ENCODE measurements around the gene ROR1. TPM values are rescaled to one million over a fixed set of nuclear protein-coding genes. Genes with fewer than 3 reads are reported as not detected.

ROR1 gene
- total and polyA plus RNA-seq, 12 donors, result 2.9 to 36.2 (median 15.3) TPM

DNA sequence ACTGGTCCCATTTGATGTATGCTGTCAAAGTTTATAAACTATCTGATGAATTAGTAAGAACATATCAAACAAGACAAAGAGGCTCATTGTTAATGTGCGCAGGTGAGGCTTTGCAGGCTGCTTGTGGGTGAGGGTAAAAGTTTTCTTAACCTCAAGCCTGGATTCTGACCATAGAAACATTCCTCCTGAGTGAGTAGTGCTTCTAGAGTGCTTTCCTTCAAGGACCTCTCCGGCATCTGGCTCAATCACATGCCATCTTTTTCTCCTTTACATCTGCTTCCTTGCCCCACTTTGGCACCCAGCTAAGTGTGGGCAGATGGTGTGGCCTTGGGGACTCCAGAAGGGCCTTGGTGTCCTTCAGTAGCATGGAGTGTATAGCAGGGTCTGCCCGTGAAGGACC lies 104.0 kb downstream of the ROR1 start:
- Histone ChIP-seq H3K9me3 (no peaks in the 10 kb centered on the region), H3K27me3 (no peaks in the 10 kb centered on the region), H3K36me3 (no peaks in the 10 kb centered on the region), H3K4me3 (no peak overlapping the region), H3K27ac (no peak overlapping the region), H3K4me1 (peaks cover 0 to 79% (median 43%) of the 10 kb centered on the region in 9 donors)
- TF ChIP-seq, protein P1, sequence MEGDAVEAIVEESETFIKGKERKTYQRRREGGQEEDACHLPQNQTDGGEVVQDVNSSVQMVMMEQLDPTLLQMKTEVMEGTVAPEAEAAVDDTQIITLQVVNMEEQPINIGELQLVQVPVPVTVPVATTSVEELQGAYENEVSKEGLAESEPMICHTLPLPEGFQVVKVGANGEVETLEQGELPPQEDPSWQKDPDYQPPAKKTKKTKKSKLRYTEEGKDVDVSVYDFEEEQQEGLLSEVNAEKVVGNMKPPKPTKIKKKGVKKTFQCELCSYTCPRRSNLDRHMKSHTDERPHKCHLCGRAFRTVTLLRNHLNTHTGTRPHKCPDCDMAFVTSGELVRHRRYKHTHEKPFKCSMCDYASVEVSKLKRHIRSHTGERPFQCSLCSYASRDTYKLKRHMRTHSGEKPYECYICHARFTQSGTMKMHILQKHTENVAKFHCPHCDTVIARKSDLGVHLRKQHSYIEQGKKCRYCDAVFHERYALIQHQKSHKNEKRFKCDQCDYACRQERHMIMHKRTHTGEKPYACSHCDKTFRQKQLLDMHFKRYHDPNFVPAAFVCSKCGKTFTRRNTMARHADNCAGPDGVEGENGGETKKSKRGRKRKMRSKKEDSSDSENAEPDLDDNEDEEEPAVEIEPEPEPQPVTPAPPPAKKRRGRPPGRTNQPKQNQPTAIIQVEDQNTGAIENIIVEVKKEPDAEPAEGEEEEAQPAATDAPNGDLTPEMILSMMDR (IDR thresholded peaks at IDR 0.05), result no peak
- no peak for ATAC-seq
- intact Hi-C loops (cut with DNase I), result no loop called here
- DNase-seq, result no peak
- WGBS, 2 donors, result 93 to 98% methylated on average over 3 of the region's 3 CpGs

DNA sequence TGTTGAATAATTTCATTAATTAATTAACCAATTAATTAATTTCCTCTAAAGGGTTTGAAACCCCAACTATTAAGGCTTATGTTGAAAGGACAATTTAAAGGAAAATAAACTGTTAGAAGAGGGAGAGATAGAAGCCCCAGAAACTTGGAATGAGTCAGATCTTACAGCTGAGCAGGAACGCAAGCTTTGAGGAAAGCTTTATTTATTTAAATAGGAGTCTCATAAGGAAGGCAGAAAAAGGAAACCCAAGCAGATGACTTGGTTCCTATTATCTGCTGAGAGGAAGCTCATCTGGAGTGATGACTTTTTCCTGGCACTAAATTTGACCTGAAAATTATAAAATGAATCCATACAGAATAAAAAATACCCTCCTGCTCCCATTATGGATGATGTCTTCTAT lies 105.1 kb downstream of the ROR1 start:
- 0 to 41% methylated on average over 1 of the region's 1 CpG for WGBS, 2 donors
- no peak for ATAC-seq

DNA sequence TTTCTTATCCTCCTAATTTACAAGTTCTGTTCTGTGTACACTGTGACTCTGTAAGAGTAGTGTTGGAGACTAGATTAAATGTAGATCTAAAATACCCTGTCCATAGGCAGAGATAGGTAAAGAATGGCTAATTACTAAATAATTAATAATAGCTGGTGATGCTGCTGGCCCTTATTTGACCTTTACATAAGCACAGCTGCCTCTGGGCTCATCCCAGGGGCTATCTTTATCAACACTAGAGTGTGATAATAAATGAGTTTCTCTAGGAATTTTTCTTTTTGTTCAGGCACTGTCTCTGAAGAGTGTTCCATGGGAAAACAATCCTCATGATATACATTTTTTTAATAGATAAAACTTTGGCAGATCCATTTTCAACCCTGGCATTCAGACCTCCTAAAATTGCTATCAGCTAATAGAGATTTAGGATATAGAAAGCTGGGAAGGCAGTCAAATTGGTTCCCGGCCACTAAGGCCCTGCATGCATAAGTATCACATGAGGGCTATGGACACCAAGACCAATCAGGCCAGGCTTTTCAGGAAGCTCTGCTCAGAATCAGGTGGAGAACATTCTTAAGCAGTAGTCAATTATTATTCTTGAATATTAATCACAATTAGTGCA lies 107.2 kb downstream of the ROR1 start:
- Histone ChIP-seq H3K4me3 (no peak overlapping the region), H3K9me3 (no peaks in the 10 kb centered on the region), H3K4me1 (peaks cover 3 to 83% (median 41%) of the 10 kb centered on the region in 9 donors), H3K36me3 (no peaks in the 10 kb centered on the region), H3K27me3 (no peaks in the 10 kb centered on the region), H3K27ac (peak overlapping the region in 2 of 10 donors; percentile 46 to 59)
- DNase-seq, result no peak
- ATAC-seq, result peak in 1 of 8 donors; percentile 12
- intact Hi-C loops (cut with DNase I), result no loop called here
- 60 to 72% methylated on average over 1 of the region's 1 CpG for WGBS, 2 donors
- TF ChIP-seq, protein P1 (IDR thresholded peaks at IDR 0.05), result no peak

More for the DNA sequence above, 105.1 kb downstream of the ROR1 start:
- Histone ChIP-seq H3K27ac (no peak overlapping the region), H3K9me3 (no peaks in the 10 kb centered on the region), H3K4me1 (peaks cover 3 to 87% (median 43%) of the 10 kb centered on the region in 9 donors), H3K27me3 (no peaks in the 10 kb centered on the region), H3K36me3 (no peaks in the 10 kb centered on the region), H3K4me3 (no peak overlapping the region)
- TF ChIP-seq, protein P1 (IDR thresholded peaks at IDR 0.05), result no peak
- intact Hi-C loops (cut with DNase I), result no loop called here
- no peak for DNase-seq

DNA sequence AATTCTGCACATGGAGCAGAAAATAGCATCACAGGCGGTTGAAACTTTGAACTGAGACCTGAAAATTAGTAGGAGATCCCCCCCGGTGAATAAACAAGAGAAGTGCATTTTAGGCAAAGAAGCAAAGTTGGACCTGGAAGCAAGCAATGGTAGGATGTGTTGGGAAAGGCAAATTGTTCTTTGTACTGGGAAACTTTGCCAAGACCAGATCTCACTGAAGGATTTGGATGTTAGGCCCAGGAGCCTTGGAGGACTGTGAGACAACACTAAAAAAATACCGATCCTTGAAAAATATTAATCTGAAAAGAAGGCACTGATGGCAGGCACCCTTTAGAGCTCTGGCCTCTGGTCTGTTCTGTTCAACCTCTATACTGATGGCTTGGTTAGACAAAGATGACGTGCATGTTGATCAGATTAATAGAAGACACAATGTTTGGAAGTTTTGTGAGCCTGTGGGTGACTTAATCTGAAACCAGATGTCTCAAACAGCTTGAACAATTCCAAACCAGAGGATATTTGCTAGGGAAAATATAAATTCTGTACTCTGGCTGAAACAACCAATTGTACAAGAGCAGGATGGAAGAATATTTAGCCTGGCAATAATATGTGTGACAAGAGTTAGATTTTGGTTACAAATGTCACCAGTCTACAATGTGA lies 108.4 kb downstream of the ROR1 start:
- ATAC-seq (peak in 6 of 8 donors; percentile 26 to 66 (median 40)), DNase-seq (no peak)
- Histone ChIP-seq H3K36me3 (no peaks in the 10 kb centered on the region), H3K27me3 (no peaks in the 10 kb centered on the region), H3K27ac (peak overlapping the region in 5 of 10 donors; percentile 16 to 59 (median 46)), H3K9me3 (no peaks in the 10 kb centered on the region), H3K4me1 (peaks cover 3 to 79% (median 41%) of the 10 kb centered on the region in 9 donors), H3K4me3 (no peak overlapping the region)
- intact Hi-C loops (cut with DNase I), result no loop called here
- TF ChIP-seq, protein P1 (IDR thresholded peaks at IDR 0.05), result no peak
- 81 to 91% methylated on average over 4 of the region's 4 CpGs for WGBS, 2 donors

All from heart right ventricle (tissue), 16 donors.